ENCODE measurements around the gene C22orf42.
"Not testable (repeated sequence)": the region's sequence is repeated elsewhere in the genome, so short reads cannot be mapped to it uniquely, and the experiment has no call there.

C22orf42 gene

GRCh38 chr22:32183625-32184024 is 24.5 kb upstream of the C22orf42 start:
- DNase-seq = no peak

DNA sequence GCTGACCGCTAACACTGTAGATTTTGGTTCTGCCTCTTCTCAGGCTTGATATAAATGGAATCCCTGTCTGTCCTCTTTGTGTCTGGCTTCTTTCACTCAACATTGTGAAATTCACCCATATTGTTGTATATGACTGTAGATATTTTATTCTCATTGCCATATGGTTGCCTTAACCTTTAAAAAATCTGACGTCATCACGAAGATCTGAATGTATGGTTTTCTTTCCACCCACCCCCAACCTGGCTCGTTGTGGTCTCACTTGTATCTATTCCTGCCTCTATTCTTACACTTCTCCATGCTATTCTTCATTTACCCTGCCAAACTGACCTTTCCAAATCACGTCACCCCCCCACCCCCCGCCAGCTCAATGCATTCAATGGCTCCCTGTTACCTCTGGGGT is 21.9 kb upstream of the C22orf42 start:
- no peak for DNase-seq

GRCh38 chr22:32177221-32177765 is 18.2 kb upstream of the C22orf42 start:
- no peak for DNase-seq

GRCh38 chr22:32175683-32176644 is 16.9 kb upstream of the C22orf42 start:
- no peak for DNase-seq

DNA sequence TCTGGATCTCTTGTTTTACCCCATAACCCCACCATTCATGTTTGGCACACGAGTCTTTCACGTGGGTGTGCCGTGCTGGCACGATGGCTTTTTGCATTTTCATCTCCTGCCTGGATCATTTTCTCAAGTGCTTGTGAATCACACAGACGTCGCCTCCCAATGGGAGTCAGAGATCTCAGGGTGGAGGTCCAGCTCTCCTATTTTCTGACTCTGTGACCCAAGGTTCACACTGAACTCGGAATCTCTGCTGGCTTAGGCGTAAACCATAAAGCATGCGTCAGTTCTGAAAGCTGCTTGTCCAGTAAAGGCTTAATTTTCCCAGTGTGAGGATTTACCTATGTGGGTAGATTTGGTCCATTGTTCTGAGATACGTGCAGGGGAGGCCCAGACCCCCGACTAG is 16.0 kb upstream of the C22orf42 start:
- DNase-seq = no peak

DNA sequence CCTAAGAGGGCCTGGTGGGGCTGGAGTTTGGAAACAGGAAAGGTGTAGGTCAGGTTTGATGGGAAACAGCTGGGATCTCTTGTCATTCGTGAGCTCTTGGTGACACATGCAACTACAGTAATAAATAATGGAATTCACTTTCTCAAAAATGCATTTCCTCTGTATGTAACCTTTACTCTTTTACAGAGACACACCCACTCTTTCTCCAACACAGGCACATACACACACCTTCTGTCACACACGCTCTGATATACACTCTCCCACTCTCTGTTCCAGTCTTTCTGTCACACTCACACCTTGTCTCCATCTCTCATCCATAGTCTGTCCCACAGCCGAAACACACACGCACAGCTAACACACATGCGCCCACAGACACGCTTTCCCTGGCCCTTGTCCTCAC is 6.6 kb upstream of the C22orf42 start:
- DNase-seq = no peak

GRCh38 chr22:32164075-32164860 is 5.2 kb upstream of the C22orf42 start:
- DNase-seq = no peak

- not testable (repeated sequence) for DNase-seq
Measured at GRCh38 chr22:32160411-32160810, 1.3 kb upstream of the C22orf42 start.

GRCh38 chr22:32157632-32158031 is 1.5 kb downstream of the C22orf42 start:
- not testable (repeated sequence) for DNase-seq

DNA sequence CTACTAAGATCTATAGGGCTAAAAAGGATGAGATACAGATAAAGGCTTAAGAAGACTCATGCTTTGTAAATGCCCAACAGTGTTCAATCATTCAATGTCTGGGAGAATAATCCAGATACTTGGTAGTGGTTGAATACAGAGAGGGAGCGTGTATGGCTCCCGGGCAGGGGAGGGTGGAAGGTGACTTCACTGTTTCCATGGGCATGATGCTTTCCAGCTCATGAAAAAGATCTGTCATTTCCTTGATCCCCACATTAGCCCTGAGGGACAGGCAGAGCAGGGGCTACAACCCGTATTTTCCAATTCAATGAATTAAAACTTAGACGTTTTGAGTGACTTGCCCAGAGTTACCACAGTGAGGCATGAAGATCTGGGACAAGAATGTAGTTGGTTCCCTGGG is 4.4 kb downstream of the C22orf42 start:
- not testable (repeated sequence) for DNase-seq

DNA sequence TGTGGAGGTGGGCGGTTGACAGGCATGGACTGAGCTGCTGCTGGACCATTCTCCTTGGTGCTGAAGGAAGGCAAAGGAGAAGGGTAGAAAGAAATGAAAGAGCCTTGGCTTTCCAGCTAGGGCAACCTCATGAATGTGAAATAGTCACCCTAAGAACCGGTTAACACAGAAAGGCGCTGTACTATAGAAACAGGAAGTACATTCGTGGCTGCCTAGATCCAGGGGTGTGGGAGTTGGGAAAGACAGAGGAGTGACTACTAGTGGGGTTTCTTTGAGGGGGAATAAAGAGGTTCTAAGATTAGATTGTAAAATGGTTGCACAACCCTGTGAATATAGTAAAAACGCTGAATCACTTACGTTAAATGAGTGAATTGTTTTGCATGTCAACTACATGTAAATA is 7.5 kb downstream of the C22orf42 start:
- not testable (repeated sequence) for DNase-seq

DNA sequence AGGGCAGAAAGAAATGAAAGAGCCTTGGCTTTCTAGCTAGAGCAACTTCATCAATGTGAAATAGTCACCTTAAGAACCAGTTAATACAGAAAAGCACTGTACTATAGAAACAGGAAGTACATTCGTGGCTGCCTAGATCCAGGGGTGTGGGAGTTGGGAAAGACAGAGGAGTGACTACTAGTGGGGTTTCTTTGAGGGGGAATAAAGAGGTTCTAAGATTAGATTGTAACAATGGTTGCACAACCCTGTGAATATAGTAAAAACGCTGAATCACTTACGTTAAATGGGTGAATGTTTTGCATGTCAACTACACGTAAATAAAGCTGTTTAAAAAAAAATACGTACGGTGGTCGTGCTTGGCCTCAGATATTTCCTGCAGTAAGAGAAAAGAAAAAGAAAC is 8.5 kb downstream of the C22orf42 start:
- not testable (repeated sequence) for DNase-seq

GRCh38 chr22:32148372-32148771 is 10.7 kb downstream of the C22orf42 start:
- DNase-seq = not testable (repeated sequence)

- not testable (repeated sequence) for DNase-seq
Measured at GRCh38 chr22:32147128-32147527, 12.0 kb downstream of the C22orf42 start.

- no peak for DNase-seq
Measured at GRCh38 chr22:32144496-32145274, 14.4 kb downstream of the C22orf42 start.

- no peak for DNase-seq
Measured at GRCh38 chr22:32142600-32142999, 16.5 kb downstream of the C22orf42 start.

DNA sequence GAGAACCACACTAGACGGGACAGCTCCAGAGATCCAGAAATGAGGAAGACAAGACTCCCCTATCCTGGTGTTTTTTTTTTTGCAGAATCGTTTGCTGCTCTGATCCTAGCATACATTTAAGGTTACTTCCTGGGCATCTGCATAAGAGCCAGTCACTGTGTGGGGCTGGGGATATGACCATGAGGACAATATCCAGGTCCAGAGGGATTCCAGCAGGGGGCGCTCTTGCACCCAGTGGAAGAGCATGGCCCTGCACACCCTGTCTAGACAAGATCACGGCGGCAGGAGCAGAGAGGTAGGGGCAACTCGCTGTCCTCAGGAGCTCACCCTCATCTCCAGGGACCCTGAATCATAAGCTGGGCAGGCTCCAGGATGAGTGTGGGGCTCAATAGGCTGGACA is 18.4 kb downstream of the C22orf42 start:
- not testable (repeated sequence) for DNase-seq

- not testable (repeated sequence) for DNase-seq
Measured at GRCh38 chr22:32138576-32138975, 20.5 kb downstream of the C22orf42 start.

DNA sequence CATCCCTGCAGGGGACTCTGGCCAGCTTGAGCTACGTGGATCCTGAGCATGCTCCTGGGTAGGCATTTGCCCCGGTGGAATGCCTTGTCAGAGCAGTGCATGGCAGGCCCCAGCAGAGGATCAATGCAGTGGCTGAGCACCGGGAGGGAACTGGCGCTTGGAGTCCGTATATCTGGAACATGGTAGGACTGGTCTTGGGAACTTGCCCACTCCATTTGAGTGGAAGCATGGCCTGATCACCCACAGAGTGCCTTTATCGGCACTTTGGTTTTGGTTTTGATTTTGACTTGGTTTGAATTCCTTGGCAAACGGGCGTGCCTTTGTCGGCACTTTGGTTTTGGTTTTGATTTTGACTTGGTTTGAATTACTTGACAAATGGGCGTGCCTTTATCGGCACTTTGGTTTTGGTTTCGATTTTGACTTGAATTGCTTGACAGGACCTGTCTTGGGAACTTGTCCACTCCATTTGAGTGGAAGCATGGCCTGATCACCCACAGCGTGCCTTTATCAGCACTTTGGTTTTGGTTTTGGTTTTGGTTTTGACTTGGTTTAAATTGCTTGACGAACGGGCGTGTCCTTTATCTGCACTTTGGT is 21.3 kb downstream of the C22orf42 start:
- DNase-seq = peak in 1 of 2 experiments; percentile 64

- DNase-seq = not testable (repeated sequence)
Measured at GRCh38 chr22:32136881-32137280, 22.2 kb downstream of the C22orf42 start.

GRCh38 chr22:32135958-32136357 is 23.1 kb downstream of the C22orf42 start:
- peak; percentile 62 to 79 for DNase-seq

DNA sequence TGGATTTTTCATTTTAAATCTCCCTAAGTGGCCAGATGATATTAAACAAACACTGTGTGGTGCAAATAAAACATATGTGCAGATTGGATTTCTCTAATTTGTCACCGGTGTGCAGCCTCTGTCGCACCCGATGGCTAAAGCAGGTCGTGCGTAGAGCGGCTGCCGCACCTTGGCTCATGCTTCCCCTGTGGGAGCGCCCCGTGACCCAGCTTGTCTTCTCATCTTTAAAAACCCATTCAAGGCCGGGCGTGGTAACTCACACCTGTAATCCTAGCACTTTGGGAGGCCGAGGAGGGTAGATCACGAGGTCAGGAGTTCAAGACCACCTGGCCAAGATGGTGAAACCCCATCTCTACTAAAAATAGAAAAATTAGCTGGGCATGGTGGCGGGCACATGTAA is 24.3 kb downstream of the C22orf42 start:
- DNase-seq = not testable (repeated sequence)
